HG03342 (cell line): ENCODE results near the gene SOX5.
"Not testable (repeated sequence)": the region's sequence is repeated elsewhere in the genome, so short reads cannot be mapped to it uniquely, and the experiment has no call there.

Experiments used
- ATAC-seq: cut with Tn5 transposase; IDR thresholded peaks from one replicate; pipeline ENCODE4 v1.9.1; 2021; ENCODE audit warnings: mild to moderate bottlenecking, moderate library complexity; ENCODE audit not compliant: unreplicated experiment

SOX5 gene

DNA sequence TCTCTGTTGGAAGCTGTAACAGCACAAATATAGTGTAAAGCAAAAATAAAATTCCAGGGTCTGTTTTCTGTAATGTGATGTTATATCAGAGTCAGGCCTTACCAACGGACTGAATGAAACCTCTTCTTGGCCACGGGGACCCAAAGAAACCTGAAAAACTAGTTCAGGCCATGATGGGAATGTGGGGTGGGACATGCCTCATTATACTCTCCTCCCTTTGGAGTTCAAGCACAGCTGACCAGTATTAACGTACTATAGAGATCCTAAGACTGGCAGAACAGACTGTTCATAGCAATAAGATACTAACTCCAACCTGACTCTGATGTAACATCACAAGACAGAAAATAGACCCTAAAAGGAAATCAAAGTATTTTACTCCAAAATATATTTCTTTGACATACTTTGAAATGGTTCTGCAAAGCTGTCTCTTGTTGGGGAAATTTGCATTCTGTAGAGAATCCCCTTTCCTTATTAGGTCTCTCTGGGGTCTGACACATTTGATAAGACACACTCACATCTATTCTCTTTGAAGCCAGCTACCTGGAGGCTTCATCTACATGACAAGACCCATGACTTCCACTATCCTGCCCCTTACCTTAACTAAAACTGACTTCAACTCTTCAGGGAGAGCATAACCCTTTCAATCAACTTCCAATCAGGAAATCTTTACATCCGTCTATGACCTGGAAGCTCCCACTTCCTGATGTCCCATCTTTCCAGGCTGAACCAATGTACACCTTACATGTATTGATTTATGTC is 444.6 kb downstream of the SOX5 start:
- ATAC-seq = no peak

GRCh38 chr12:23504043-23504442 is 445.4 kb downstream of the SOX5 start:
- no peak for ATAC-seq

- no peak for ATAC-seq
Observed at GRCh38 chr12:23503544-23503943, 445.9 kb downstream of the SOX5 start.

DNA sequence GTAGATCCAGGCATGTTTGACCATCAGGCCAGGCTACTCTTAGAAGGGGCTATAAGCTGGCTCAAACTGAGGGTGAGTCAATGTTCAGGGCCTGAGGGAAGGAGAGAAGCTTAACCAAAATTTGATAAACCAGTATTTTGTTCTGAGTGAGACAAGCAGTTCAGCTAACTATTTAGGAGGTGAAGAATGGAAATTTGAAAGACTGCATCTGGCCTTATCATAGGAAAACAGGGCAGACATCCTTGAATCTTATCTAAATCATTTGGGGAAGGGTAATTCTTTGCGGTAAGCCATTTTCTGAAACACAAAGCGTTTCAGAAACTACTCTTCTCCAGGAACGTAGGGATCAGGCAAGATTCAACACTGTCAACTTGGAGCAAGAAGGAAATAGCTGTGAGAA is 447.2 kb downstream of the SOX5 start:
- no peak for ATAC-seq

- no peak for ATAC-seq
Observed at GRCh38 chr12:23495472-23495871, 454.0 kb downstream of the SOX5 start.

DNA sequence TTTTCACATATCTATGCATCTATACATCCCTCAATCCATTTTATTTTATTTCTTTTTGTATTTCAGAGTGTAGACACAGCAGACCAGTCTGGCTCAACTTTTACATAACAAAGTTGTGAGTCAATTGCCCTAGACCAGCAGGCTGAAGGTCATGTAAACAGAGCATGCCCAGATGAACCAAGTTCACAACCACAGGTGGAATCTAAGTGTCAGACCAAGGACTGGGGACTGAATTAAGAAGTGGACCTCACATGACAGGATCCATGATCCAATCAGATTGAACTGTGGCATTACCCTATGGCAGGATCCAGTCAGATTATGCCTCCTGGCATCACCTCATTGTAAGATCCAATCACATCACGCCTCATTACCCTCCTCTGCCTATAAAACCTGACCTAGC is 455.8 kb downstream of the SOX5 start:
- no peak for ATAC-seq

- not testable (repeated sequence) for ATAC-seq
Observed at GRCh38 chr12:23491029-23491428, 458.4 kb downstream of the SOX5 start.

GRCh38 chr12:23488130-23488529 is 461.3 kb downstream of the SOX5 start:
- no peak for ATAC-seq

- no peak for ATAC-seq
Observed at GRCh38 chr12:23484238-23484637, 465.2 kb downstream of the SOX5 start.

- no peak for ATAC-seq
Observed at GRCh38 chr12:23482571-23482970, 466.9 kb downstream of the SOX5 start.
